ENCODE results near the gene WDFY4.
A peak's percentile ranks its signal among the peaks of the same experiment; 100 is the strongest.

Gene WDFY4

GRCh38 chr10:48649349-48649944, 35.2 kb upstream of the WDFY4 start:
- H3K27me3 ChIP-seq (ENCODE audit: insufficient read depth, low read length, poor library complexity, severe bottlenecking): no peaks in the 10 kb centered on the region
- no peaks in the 10 kb centered on the region for H3K36me3 ChIP-seq (ENCODE audit: insufficient read depth, low read length)
- peaks cover 17% of the 10 kb centered on the region for H3K4me1 ChIP-seq (ENCODE audit: insufficient read depth, low read length, poor library complexity, severe bottlenecking)
- no peak overlapping the region for H3K9ac ChIP-seq (ENCODE audit: low read depth, low read length, poor library complexity, severe bottlenecking)
- no peaks in the 10 kb centered on the region for H4K20me1 ChIP-seq (ENCODE audit: insufficient read depth, low read length, poor library complexity, severe bottlenecking)
- H2AFZ ChIP-seq (ENCODE audit: low read length): no peak overlapping the region; the same call in 1 of the 2 replicates
- no peaks in the 10 kb centered on the region for H3K79me2 ChIP-seq (ENCODE audit: insufficient read depth, low read length)
- no peaks in the 10 kb centered on the region for H3K9me2 ChIP-seq (replicated peaks; ENCODE audit: low read depth, low read length)
- TF ChIP-seq CTCF (conservative IDR thresholded peaks at IDR 0.05; ENCODE audit: low read length) (peak; percentile 52), EZH2phosphoT487 (IDR thresholded peaks at IDR 0.05; ENCODE audit: borderline replicate concordance) (no peak)
- no peak overlapping the region for H3K4me2 ChIP-seq (ENCODE audit: low read depth, low read length, poor library complexity, severe bottlenecking)
- no peaks in the 10 kb centered on the region for H3K9me3 ChIP-seq (ENCODE audit: insufficient read depth, low read depth, low read length)
- H3K4me3 ChIP-seq (ENCODE audit: low read length, poor library complexity, severe bottlenecking): no peak overlapping the region
- H3F3A ChIP-seq (ENCODE audit: low read depth): no peaks in the 10 kb centered on the region

- H3K9me3 ChIP-seq (ENCODE audit: insufficient read depth, low read depth, low read length): no peaks in the 10 kb centered on the region
- TF ChIP-seq EZH2phosphoT487 (IDR thresholded peaks at IDR 0.05; ENCODE audit: borderline replicate concordance): no peak
- no peak for TF ChIP-seq CTCF (conservative IDR thresholded peaks at IDR 0.05; ENCODE audit: low read length)
- H3K36me3 ChIP-seq (ENCODE audit: insufficient read depth, low read length): no peaks in the 10 kb centered on the region
- H3K9ac ChIP-seq (ENCODE audit: low read depth, low read length, poor library complexity, severe bottlenecking): no peak overlapping the region
- H3K4me1 ChIP-seq (ENCODE audit: insufficient read depth, low read length, poor library complexity, severe bottlenecking): peaks cover 17% of the 10 kb centered on the region
- no peak overlapping the region for H3K4me2 ChIP-seq (ENCODE audit: low read depth, low read length, poor library complexity, severe bottlenecking)
- H3K4me3 ChIP-seq (ENCODE audit: low read length, poor library complexity, severe bottlenecking): no peak overlapping the region
- no peaks in the 10 kb centered on the region for H3K9me2 ChIP-seq (replicated peaks; ENCODE audit: low read depth, low read length)
- H2AFZ ChIP-seq (ENCODE audit: low read length): no peak overlapping the region
- H3K79me2 ChIP-seq (ENCODE audit: insufficient read depth, low read length): no peaks in the 10 kb centered on the region
- H3F3A ChIP-seq (ENCODE audit: low read depth): no peaks in the 10 kb centered on the region
- no peaks in the 10 kb centered on the region for H3K27me3 ChIP-seq (ENCODE audit: insufficient read depth, low read length, poor library complexity, severe bottlenecking)
- no peaks in the 10 kb centered on the region for H4K20me1 ChIP-seq (ENCODE audit: insufficient read depth, low read length, poor library complexity, severe bottlenecking)
These were observed 33.4 kb upstream of the WDFY4 start for GRCh38 chr10:48651293-48651692.

GRCh38 chr10:48651839-48652238, 32.8 kb upstream of the WDFY4 start:
- H3K4me2 ChIP-seq (ENCODE audit: low read depth, low read length, poor library complexity, severe bottlenecking): no peak overlapping the region
- H3K4me1 ChIP-seq (ENCODE audit: insufficient read depth, low read length, poor library complexity, severe bottlenecking): peaks cover 22% of the 10 kb centered on the region
- H3K4me3 ChIP-seq (ENCODE audit: low read length, poor library complexity, severe bottlenecking): no peak overlapping the region
- no peak overlapping the region; the same call in 1 of the 2 replicates for H2AFZ ChIP-seq (ENCODE audit: low read length)
- no peaks in the 10 kb centered on the region for H3K27me3 ChIP-seq (ENCODE audit: insufficient read depth, low read length, poor library complexity, severe bottlenecking)
- no peaks in the 10 kb centered on the region for H3F3A ChIP-seq (ENCODE audit: low read depth)
- TF ChIP-seq CTCF (conservative IDR thresholded peaks at IDR 0.05; ENCODE audit: low read length): no peak
- TF ChIP-seq EZH2phosphoT487 (IDR thresholded peaks at IDR 0.05; ENCODE audit: borderline replicate concordance): no peak
- H3K36me3 ChIP-seq (ENCODE audit: insufficient read depth, low read length): no peaks in the 10 kb centered on the region
- no peak overlapping the region for H3K9ac ChIP-seq (ENCODE audit: low read depth, low read length, poor library complexity, severe bottlenecking)
- H3K9me3 ChIP-seq (ENCODE audit: insufficient read depth, low read depth, low read length): no peaks in the 10 kb centered on the region
- no peaks in the 10 kb centered on the region for H4K20me1 ChIP-seq (ENCODE audit: insufficient read depth, low read length, poor library complexity, severe bottlenecking)
- no peaks in the 10 kb centered on the region for H3K79me2 ChIP-seq (ENCODE audit: insufficient read depth, low read length)
- no peaks in the 10 kb centered on the region for H3K9me2 ChIP-seq (replicated peaks; ENCODE audit: low read depth, low read length)
